Neural cell (in vitro differentiated cells): ENCODE data around the gene BUD31.

Experiments used
- EZH2 ChIP-seq: fragments of 200-600, 300-800 bp; shearing (Covaris generic), sonication (generic); IDR thresholded peaks from 2 replicates; pipeline ENCODE4 v1.6.1; 2014; ENCODE audit warnings: antibody characterized with exemption, low read length, borderline replicate concordance, mild to moderate bottlenecking; ENCODE audit not compliant: insufficient read depth, poor library complexity, severe bottlenecking
- MXI1 ChIP-seq: fragments of 450-650 bp; conservative IDR thresholded peaks from 2 replicates; pipeline ENCODE4 v1.6.1; 2014; ENCODE audit warnings: antibody characterized with exemption, mild to moderate bottlenecking; ENCODE audit not compliant: poor library complexity, severe bottlenecking
- TF ChIP-seq, protein P1 (sequence below): fragments of 450-650 bp; IDR thresholded peaks from 2 replicates; pipeline ENCODE4 v1.5.1; 2014; ENCODE audit warnings: antibody characterized with exemption, mild to moderate bottlenecking, moderate library complexity; ENCODE audit not compliant: poor library complexity, severe bottlenecking

DNA sequence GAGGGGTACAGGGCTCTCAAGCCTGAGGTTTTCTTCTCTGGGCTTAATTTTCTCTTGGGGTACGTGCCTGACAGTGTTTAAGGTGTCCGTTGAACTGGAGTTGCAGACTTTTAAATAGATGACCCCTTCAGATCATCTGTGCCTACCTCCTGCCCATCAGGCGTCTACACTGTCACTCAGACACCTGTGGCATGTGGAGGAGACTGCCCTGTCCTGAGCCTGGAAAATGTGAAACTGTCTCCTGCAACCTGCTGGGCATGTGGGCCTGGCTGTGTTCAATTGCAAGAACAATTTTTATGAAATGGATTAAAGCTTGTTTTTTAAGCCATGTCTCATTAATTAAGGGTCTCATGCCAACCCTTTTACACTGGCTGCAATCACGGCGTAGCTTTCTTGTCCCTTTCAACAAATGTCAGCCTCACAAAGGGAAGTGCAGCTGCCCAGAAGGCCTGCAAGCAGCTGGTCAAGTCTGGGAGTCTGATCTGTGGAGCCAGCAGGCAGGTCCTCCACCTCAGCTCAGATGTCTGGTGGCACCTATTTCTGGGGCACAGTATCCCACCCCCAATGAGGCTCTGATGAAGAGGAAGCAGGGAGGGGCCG lies 48.4 kb downstream of the BUD31 start:
- TF ChIP-seq EZH2 = no peak
- no peak for TF ChIP-seq MXI1
- TF ChIP-seq, protein P1, sequence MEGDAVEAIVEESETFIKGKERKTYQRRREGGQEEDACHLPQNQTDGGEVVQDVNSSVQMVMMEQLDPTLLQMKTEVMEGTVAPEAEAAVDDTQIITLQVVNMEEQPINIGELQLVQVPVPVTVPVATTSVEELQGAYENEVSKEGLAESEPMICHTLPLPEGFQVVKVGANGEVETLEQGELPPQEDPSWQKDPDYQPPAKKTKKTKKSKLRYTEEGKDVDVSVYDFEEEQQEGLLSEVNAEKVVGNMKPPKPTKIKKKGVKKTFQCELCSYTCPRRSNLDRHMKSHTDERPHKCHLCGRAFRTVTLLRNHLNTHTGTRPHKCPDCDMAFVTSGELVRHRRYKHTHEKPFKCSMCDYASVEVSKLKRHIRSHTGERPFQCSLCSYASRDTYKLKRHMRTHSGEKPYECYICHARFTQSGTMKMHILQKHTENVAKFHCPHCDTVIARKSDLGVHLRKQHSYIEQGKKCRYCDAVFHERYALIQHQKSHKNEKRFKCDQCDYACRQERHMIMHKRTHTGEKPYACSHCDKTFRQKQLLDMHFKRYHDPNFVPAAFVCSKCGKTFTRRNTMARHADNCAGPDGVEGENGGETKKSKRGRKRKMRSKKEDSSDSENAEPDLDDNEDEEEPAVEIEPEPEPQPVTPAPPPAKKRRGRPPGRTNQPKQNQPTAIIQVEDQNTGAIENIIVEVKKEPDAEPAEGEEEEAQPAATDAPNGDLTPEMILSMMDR = no peak
